HCT116 (cell line): ENCODE measurements around the gene THSD4. TPM values are rescaled to one million over a fixed set of nuclear protein-coding genes. Genes with fewer than 3 reads are reported as not detected.

Source experiments
- ATAC-seq: fragments of 200-7000 bp; cut with Tn5 transposase; 2 replicates; pipeline ENCODE4 v1.9.1; 2020; ENCODE audit warnings: mild to moderate bottlenecking, moderate library complexity
- BruUV-seq: library from RNA; stranded (reverse); fragments of 400-500 nt; replicated peaks from 2 replicates; lab custom pipeline; 2021; lab: Mats Ljungman, UMichigan
- CTCF ChIA-PET: fragments of 300-600 bp; sonication (Branson Sonifier 250); formaldehyde crosslinking; loops from one replicate; lab custom pipeline; 2021; ENCODE audit warnings: antibody characterized with exemption; lab: Charles Lee
- POLR2A ChIA-PET: fragments of 300-600, 350-600 bp; sonication (Branson Sonifier 250); formaldehyde crosslinking; loops from one replicate; lab custom pipeline; 2021; ENCODE audit warnings: antibody characterized with exemption; lab: Charles Lee
- RAD21 ChIA-PET, 2 experiments: fragments of 300-600 bp; sonication (Branson Sonifier 250); formaldehyde crosslinking; loops; one replicate each; lab custom pipeline; 2023; ENCODE audit warnings: low total read pairs in 2 of 2; ENCODE audit not compliant: uncharacterized antibody in 2 of 2, unreplicated experiment in 2 of 2, low non-redundant PET in 1 of 2; lab: Charles Lee
- DNase-seq: peaks from one replicate; pipeline ENCODE4 v3.0.0-alpha.2; 2010; ENCODE audit warnings: low read depth, low spot score
- H2AFZ ChIP-seq: fragments of 200-600 bp; shearing (Covaris generic), sonication (generic); 2 replicates; pipeline ENCODE4 v1.6.1; 2017; ENCODE audit warnings: low read depth, mixed run types, mixed read lengths, antibody characterized with exemption, low read length; ENCODE audit not compliant: poor library complexity, severe bottlenecking
- H3K27ac ChIP-seq: 2 replicates; pipeline ENCODE4 v1.5.1; 2012; ENCODE audit warnings: low read depth, low read length
- H3K27me3 ChIP-seq: fragments of 200-600 bp; sonication (generic); 2 replicates; pipeline ENCODE4 v1.6.1; 2016; ENCODE audit warnings: mixed run types, low read length, mixed read lengths; ENCODE audit not compliant: insufficient read depth
- H3K36me3 ChIP-seq, 2 experiments: fragments of 200-500 bp in 1 of 2; fragments of 200-600 bp in 1 of 2; sonication (Bioruptor generic) in 1 of 2; sonication (generic) in 1 of 2; 2 replicates each; pipeline versions ENCODE4 v1.5.1 to v1.6.1; 2014 to 2016; ENCODE audit warnings: low read length in 2 of 2, inconsistent platforms in 1 of 2, mixed read lengths in 1 of 2, mixed run types in 1 of 2; ENCODE audit not compliant: insufficient read depth in 2 of 2, control insufficient read depth in 1 of 2
- H3K4me1 ChIP-seq, 2 experiments: fragments of 200-600 bp in 1 of 2; sonication (generic) in 1 of 2; 2 replicates each; pipeline versions ENCODE4 v1.5.1 to v1.6.1; 2012 to 2017; ENCODE audit warnings: low read length in 2 of 2, inconsistent platforms in 1 of 2, mild to moderate bottlenecking in 1 of 2, mixed read lengths in 1 of 2, mixed run types in 1 of 2, moderate library complexity in 1 of 2; ENCODE audit not compliant: insufficient read depth in 2 of 2, control insufficient read depth in 1 of 2
- H3K4me2 ChIP-seq: fragments of 200-600 bp; sonication (generic); 2 replicates; pipeline ENCODE4 v1.6.1; 2017; ENCODE audit warnings: mixed run types, low read length, mixed read lengths
- H3K4me3 ChIP-seq, 2 experiments: fragments of 200-600 bp in 1 of 2; sonication (generic) in 1 of 2; replicated peaks in 1 of 2; 2 replicates each; pipeline ENCODE4 v1.5.1; 2011 to 2016; ENCODE audit warnings: low read length in 2 of 2, control low read depth in 1 of 2, low read depth in 1 of 2, mild to moderate bottlenecking in 1 of 2, mixed read lengths in 1 of 2, mixed run types in 1 of 2
- H3K79me2 ChIP-seq: fragments of 200-600 bp; sonication (generic); 2 replicates; pipeline ENCODE4 v1.6.1; 2017; ENCODE audit warnings: mild to moderate bottlenecking, mixed run types, low read length, moderate library complexity, mixed read lengths; ENCODE audit not compliant: insufficient read depth
- H3K9ac ChIP-seq: fragments of 200-600 bp; sonication (generic); 2 replicates; pipeline ENCODE4 v1.6.1; 2016; ENCODE audit warnings: low read length, mixed read lengths
- H3K9me2 ChIP-seq: fragments of 200-600 bp; sonication (generic), shearing (Covaris generic); 2 replicates; pipeline ENCODE4 v1.6.1; 2017; ENCODE audit warnings: mixed run types, mild to moderate bottlenecking, moderate library complexity; ENCODE audit not compliant: insufficient read depth
- H3K9me3 ChIP-seq, 2 experiments: fragments of 200-500 bp in 1 of 2; fragments of 200-600 bp in 1 of 2; sonication (Bioruptor generic) in 1 of 2; sonication (generic) in 1 of 2; 2 replicates each; pipeline ENCODE4 v1.6.1; 2014 to 2017; ENCODE audit warnings: low read length in 2 of 2, mixed read lengths in 2 of 2, inconsistent platforms in 1 of 2, low read depth in 1 of 2, mild to moderate bottlenecking in 1 of 2, mixed run types in 1 of 2, moderate library complexity in 1 of 2; ENCODE audit not compliant: control insufficient read depth in 1 of 2, insufficient read depth in 1 of 2
- H4K20me1 ChIP-seq: fragments of 200-600 bp; sonication (generic), shearing (Covaris generic); 2 replicates; pipeline ENCODE4 v1.6.1; 2017; ENCODE audit warnings: mixed run types, mild to moderate bottlenecking, moderate library complexity; ENCODE audit not compliant: insufficient read depth
- ATF3 ChIP-seq: IDR thresholded peaks from 2 replicates; pipeline ENCODE4 v1.6.1; 2012
- CBX3 ChIP-seq: IDR thresholded peaks from 2 replicates; pipeline ENCODE4 v1.6.1; 2012; ENCODE audit warnings: low read depth
- CEBPB ChIP-seq: IDR thresholded peaks from 2 replicates; pipeline ENCODE4 v1.6.1; 2012; ENCODE audit warnings: low read depth
- CTCF ChIP-seq, 3 experiments: fragments of 200-600 bp in 1 of 3; sonication (generic) in 1 of 3; IDR thresholded peaks in 2 of 3; conservative IDR thresholded peaks in 1 of 3; 2 replicates each; pipeline ENCODE4 v1.5.1; 2012 to 2017; ENCODE audit warnings: low read depth in 2 of 3, low read length in 2 of 3, antibody characterized with exemption in 1 of 3, borderline replicate concordance in 1 of 3, control low read depth in 1 of 3, mild to moderate bottlenecking in 1 of 3, mixed read lengths in 1 of 3, mixed run types in 1 of 3, moderate library complexity in 1 of 3; ENCODE audit not compliant: insufficient read depth in 1 of 3
- EGR1 ChIP-seq: IDR thresholded peaks from 2 replicates; pipeline ENCODE4 v1.6.1; 2012; ENCODE audit warnings: low read depth
- ELF1 ChIP-seq: IDR thresholded peaks from 2 replicates; pipeline ENCODE4 v1.6.1; 2012; ENCODE audit warnings: low read depth, borderline replicate concordance
- EZH2phosphoT487 ChIP-seq: fragments of 200-600 bp; IDR thresholded peaks from 2 replicates; pipeline ENCODE4 v1.6.1; 2018; ENCODE audit warnings: antibody characterized with exemption, borderline replicate concordance
- FOSL1 ChIP-seq: IDR thresholded peaks from 2 replicates; pipeline ENCODE4 v1.6.1; 2012; ENCODE audit warnings: low read depth
- JUND ChIP-seq: IDR thresholded peaks from 2 replicates; pipeline ENCODE4 v1.6.1; 2012
- MAX ChIP-seq: IDR thresholded peaks from 2 replicates; pipeline ENCODE4 v1.6.1; 2012
- POLR2AphosphoS5 ChIP-seq: IDR thresholded peaks from 2 replicates; pipeline ENCODE4 v1.6.1; 2011; ENCODE audit warnings: mild to moderate bottlenecking, low read depth, low read length, moderate library complexity
- RAD21 ChIP-seq: IDR thresholded peaks from 2 replicates; pipeline ENCODE4 v1.6.1; 2012; ENCODE audit warnings: low read depth, mild to moderate bottlenecking
- REST ChIP-seq: IDR thresholded peaks from 2 replicates; pipeline ENCODE4 v1.6.1; 2012; ENCODE audit warnings: low read depth
- SIN3A ChIP-seq: IDR thresholded peaks from 2 replicates; pipeline ENCODE4 v1.6.1; 2012; ENCODE audit warnings: low read depth
- SP1 ChIP-seq: IDR thresholded peaks from 2 replicates; pipeline ENCODE4 v1.6.1; 2012; ENCODE audit warnings: low read depth
- SRF ChIP-seq: IDR thresholded peaks from 2 replicates; pipeline ENCODE4 v1.6.1; 2012; ENCODE audit warnings: low read depth
- ZBTB33 ChIP-seq: IDR thresholded peaks from 2 replicates; pipeline ENCODE4 v1.6.1; 2011; ENCODE audit warnings: mild to moderate bottlenecking, low read length, moderate library complexity; ENCODE audit not compliant: insufficient replicate concordance; ENCODE audit errors: extremely low read depth
- ZNF274 ChIP-seq: fragments of 200-500 bp; sonication (Bioruptor generic); IDR thresholded peaks from 2 replicates; pipeline ENCODE4 v1.6.1; 2014; ENCODE audit warnings: mild to moderate bottlenecking, low read depth, low read length, inconsistent platforms
- intact Hi-C: fragments of 100-400 bp; cut with micrococcal nuclease; formaldehyde crosslinking; loops from 2 replicates; pipeline ENCODE4 v1.10.0; 2022
- total RNA-seq: library from RNA; stranded (reverse); gene quantifications from one replicate; pipeline ENCODE4 v1.2.1, GENCODE V29; 2021; ENCODE audit not compliant: unreplicated experiment

THSD4 gene
- total RNA-seq, 1 experiment from 2014 or later: 30.5 TPM

- no TSS peak for BruUV-seq
- H3K4me2 ChIP-seq: peak overlapping the region; percentile 48
Measured at GRCh38 chr15:71761649-71762048, 646.4 kb downstream of the THSD4 start.

More at GRCh38 chr15:71761649-71762048, 646.4 kb downstream of the THSD4 start:
- no peaks in the 10 kb centered on the region for H3K27me3 ChIP-seq
- peak; percentile 89 for ATAC-seq
- no peaks in the 10 kb centered on the region for H3K79me2 ChIP-seq
- intact Hi-C loops: no loop called here
- peak; percentile 76 for DNase-seq
- H3K4me1 ChIP-seq: peaks cover 12 to 17% of the 10 kb centered on the region in 2 experiments
- peak overlapping the region; percentile 56 for H2AFZ ChIP-seq
- H3K4me3 ChIP-seq: peak overlapping the region in 1 of 2 experiments; percentile 15; a peak in 1 of 4 replicates
- ChIA-PET CTCF (interaction anchor here (1.6 kb wide), 1 partner anchor 9 kb away, joined by 9 read pairs; no protein-coding TSS in a partner anchor), RAD21 (no interaction called here), POLR2A (interaction anchor here (1.5 kb wide), 1 partner anchor 9 kb away, joined by 4 read pairs; no protein-coding TSS in a partner anchor)
- H3K27ac ChIP-seq: peak overlapping the region; percentile 25; the same call in 1 of the 2 replicates
- peaks cover 0 to 13% of the 10 kb centered on the region in 2 experiments; a peak in 1 of 4 replicates for H3K9me3 ChIP-seq
- H4K20me1 ChIP-seq: no peaks in the 10 kb centered on the region
- TF ChIP-seq EGR1: no peak
- TF ChIP-seq REST: no peak
- no peak for TF ChIP-seq EZH2phosphoT487
- peak; percentile 18; the same call in 1 of the 2 replicates for TF ChIP-seq RAD21
- TF ChIP-seq CEBPB: 0 out of 2 replicates have a peak, but pooled peaks have one; percentile 43
- no peak for TF ChIP-seq CTCF (IDR thresholded peaks at IDR 0.05 in 2 of 3, conservative IDR thresholded peaks at IDR 0.05 in 1 of 3; ENCODE audit: borderline replicate concordance in 1 of 3, insufficient read depth in 1 of 3, low read depth in 2 of 3, low read length in 2 of 3)
- TF ChIP-seq SP1: peak; percentile 74
- peak; percentile 64 for TF ChIP-seq MAX
- peak; percentile 61; the same call in 1 of the 2 replicates for TF ChIP-seq SIN3A
- TF ChIP-seq ZNF274: no peak
- 0 out of 2 replicates have a peak, but pooled peaks have one; percentile 50 for TF ChIP-seq SRF
- TF ChIP-seq ELF1: peak; percentile 48
- peak; percentile 82; the same call in 1 of the 2 replicates for TF ChIP-seq ATF3
- no peak for TF ChIP-seq POLR2AphosphoS5
- TF ChIP-seq ZBTB33: no peak
- TF ChIP-seq FOSL1: peak; percentile 90
- TF ChIP-seq JUND: peak; percentile 92
- TF ChIP-seq CBX3: peak; percentile 94
- H3K36me3 ChIP-seq: peaks cover 0 to 8% of the 10 kb centered on the region in 2 experiments; a peak in 1 of 4 replicates
- H3K9ac ChIP-seq: no peak overlapping the region
- H3K9me2 ChIP-seq: no peaks in the 10 kb centered on the region
